ENCODE measurements around the gene COX10. TPM values are rescaled to one million over a fixed set of nuclear protein-coding genes. Genes with fewer than 3 reads are reported as not detected.
"Not testable (repeated sequence)": the region's sequence is repeated elsewhere in the genome, so short reads cannot be mapped to it uniquely, and the experiment has no call there.

COX10 gene
- polyA plus RNA-seq, 10 donors, result 9.8 to 17.3 (median 14.6) TPM

DNA sequence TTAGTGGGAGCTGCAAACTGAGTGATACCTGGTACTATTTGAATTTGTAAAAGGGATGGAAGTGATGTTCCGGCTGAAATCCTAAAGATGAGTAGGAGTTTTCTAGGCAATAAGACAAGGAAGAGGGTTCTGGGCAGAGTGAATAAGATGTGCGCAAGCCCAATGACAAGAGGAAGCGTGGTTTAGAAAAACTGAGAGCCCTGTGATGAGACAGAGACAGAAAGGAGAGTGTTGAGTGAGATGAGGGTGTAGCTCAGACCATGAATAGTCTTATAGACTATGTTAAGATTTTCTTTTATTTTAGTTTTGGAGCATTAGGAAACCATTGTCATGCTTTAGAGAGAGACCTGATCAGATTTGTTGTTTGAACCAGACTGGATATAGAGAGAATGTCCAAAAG, 50.2 kb downstream of the COX10 start:
- no peak for DNase-seq

- DNase-seq, result no peak
Measured at GRCh38 chr17:14121952-14122351, 52.6 kb downstream of the COX10 start.

GRCh38 chr17:14123619-14124278, 54.4 kb downstream of the COX10 start:
- DNase-seq, result no peak

DNA sequence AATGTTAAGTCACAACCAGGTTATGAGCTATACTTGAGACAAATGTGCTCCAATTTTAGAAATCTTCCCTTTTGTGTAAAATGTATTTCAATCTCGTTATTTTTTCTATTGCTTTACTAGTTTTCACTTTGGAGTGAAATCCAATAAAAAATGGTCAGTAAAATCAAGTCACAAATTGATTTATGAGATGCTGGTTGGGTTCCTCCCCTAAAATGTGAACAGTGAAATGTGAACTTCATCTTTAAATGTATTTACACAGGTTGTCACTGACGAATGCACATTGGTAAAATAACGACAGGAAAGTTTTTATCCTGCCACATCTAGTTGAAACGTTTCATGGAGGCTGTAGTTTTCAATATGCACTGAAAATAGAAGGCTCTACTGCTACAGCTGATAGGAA, 55.5 kb downstream of the COX10 start:
- DNase-seq, result no peak

GRCh38 chr17:14125518-14126137, 56.3 kb downstream of the COX10 start:
- no peak for DNase-seq

GRCh38 chr17:14133104-14133503, 63.8 kb downstream of the COX10 start:
- DNase-seq, result no peak

- DNase-seq, result no peak
Measured at GRCh38 chr17:14134456-14134855, 65.2 kb downstream of the COX10 start.

DNA sequence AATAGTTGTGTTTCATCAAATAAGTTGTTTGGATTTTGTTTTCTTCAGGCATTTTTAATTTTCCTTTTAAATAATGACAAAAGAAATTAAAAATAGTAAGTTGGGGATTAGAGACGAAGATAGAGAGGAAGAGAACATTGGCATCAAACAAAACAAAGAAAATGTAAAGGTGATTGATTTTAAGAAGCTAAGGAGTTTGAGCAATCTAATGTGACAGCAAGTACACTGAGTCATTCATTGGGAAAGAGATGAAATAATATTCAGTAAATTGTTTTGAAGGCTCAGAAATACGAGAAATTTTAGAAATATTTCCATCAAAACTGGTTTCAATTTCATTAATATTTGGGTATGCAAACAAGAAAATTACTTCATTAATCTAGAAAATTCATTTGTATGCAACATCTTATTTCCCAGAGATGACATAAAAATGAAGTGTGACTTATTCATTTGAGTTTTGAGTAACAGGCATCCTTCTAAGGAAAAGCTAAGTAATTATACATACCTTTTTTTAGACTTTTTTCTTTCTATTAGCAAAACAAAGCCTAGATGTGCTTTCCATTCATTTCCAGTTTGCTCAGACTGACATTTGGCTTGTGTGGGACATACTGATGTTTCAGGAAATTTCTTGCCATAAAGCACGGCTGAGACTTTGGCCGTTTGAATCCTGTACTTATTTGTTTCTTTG, 66.7 kb downstream of the COX10 start:
- no peak for DNase-seq

- no peak for DNase-seq
Measured at GRCh38 chr17:14138649-14139048, 69.3 kb downstream of the COX10 start.

- peak in 2 of 3 donors; percentile 16 to 30 for DNase-seq
Measured at GRCh38 chr17:14143688-14144087, 74.4 kb downstream of the COX10 start.

DNA sequence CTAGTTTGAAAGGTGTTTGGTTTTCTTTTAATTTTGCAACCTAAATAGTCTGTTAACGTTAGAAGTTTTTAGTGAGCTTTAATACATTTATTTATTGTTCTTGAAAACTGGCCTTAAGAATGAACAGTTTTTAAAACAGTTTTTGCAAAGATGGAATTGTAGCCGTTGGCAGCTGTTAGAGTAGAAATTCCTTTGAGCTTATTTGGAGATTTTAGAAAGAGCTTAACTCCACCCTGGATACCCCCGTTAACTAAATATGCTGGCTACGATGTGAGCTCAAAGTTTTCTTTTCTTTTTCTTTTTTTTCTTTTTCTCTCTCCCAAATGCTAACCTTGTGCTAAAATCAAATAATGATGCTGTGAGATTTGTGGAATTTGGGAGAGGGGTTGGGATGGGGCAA, 75.2 kb downstream of the COX10 start:
- peak in 1 of 3 donors; percentile 39 for DNase-seq

- DNase-seq, result no peak
Measured at GRCh38 chr17:14149751-14150150, 80.4 kb downstream of the COX10 start.

- DNase-seq, result peak in 2 of 3 donors; percentile 12 to 21
Measured at GRCh38 chr17:14150619-14151018, 81.3 kb downstream of the COX10 start.

DNA sequence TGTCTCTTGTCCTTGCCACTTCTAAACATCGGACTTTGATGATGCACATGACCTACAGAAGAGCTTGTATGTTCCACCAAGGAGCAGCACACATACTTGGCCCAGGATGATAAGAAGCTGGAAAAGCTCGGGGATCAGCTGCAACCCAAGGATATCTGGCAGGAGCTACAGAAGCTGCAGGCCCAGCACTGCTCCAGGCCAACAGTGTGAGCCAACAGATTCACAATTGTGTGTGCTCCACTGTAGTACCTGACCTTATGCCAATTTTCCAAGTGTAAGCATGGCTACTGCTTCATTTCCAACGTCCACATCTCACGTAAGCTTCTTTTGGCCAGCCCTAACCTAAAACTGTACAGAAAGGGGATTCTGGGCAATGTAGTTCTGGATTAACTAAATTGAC, 83.4 kb downstream of the COX10 start:
- DNase-seq, result peak; percentile 13 to 68 (median 59)

DNA sequence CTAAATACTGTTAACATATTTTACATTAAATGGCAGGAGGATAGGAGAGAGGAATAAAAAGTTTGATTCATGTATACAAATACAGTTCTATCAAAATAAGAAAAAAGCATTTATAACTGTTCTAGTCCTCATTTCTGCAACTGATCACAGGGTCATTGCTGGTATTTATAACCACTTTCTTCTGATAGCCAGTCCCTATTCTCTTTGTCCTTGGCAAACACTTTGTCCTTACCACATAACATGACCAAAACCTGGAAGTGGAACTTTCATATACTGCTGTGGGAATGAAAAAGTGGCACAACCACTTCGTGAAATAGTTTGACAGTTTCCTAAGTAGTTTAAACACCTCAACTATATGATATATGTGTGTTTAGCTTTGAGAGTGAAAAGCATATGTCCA, 84.1 kb downstream of the COX10 start:
- no peak for DNase-seq

- DNase-seq, result peak in 1 of 3 donors; percentile 38
Measured at GRCh38 chr17:14156689-14157088, 87.4 kb downstream of the COX10 start.

- no peak for DNase-seq
Measured at GRCh38 chr17:14157822-14158221, 88.5 kb downstream of the COX10 start.

DNA sequence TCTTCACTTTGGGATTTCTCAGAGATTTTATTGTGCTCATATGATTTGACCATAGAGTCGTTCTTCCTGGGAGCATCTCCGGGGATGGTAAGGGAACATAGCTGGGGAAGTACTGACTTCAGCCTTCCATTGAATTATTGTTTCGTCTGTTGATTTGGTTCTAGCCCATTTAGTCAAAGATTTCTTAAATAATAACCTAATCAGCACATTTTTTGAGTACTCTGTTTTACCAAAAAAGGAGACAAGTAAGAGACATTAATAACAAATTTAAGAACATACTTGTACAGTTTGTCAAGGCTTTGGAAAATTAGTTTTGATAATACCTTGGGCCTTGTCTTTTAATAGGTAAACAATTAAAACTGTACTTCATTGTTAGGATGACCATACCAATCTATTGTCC, 89.4 kb downstream of the COX10 start:
- no peak for DNase-seq

GRCh38 chr17:14161419-14161818, 92.1 kb downstream of the COX10 start:
- no peak for DNase-seq

GRCh38 chr17:14165616-14166015, 96.3 kb downstream of the COX10 start:
- no peak for DNase-seq

DNA sequence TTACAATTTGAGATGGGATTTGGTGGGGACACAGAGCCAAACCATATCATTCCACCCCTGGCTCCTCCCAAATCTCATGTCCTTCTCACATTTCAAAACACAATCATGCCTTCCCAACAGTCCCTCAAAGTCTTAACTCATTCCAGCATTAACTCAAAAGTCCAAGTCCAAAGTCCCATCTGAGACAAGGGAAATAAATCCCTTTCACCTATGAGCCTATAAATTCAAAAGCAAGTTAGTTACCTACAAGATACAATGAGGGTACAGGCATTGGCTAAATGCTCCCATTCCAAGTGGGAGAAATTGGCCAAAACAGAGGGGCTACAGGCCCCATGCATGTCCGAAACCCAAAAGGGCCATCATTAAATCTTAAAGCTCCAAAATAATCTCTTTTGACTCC, 98.5 kb downstream of the COX10 start:
- not testable (repeated sequence) for DNase-seq

- DNase-seq, result no peak
Measured at GRCh38 chr17:14168582-14168981, 99.3 kb downstream of the COX10 start.

DNA sequence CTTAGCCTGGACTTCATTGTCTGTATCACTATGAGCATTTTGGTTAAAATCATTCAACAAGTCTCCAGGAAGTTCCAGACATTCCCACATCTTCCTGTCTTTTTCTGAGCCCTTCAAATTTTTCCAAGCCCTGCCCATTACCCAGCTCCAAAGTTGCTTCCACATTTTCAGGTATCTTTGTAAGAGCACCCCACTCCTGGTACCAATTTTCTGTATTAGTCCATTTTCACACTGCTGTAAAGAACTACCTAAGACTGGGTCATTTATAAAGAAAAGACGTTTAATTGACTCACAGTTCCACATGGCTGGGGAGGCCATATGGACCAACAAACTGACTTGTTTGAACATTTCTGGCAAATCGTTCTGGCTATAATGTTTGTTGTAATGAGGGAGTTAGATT, 100.0 kb downstream of the COX10 start:
- no peak for DNase-seq
